GM18858 (cell line): ENCODE measurements around the gene MSLN.

Experiments
- ATAC-seq: cut with Tn5 transposase; IDR thresholded peaks from one replicate; pipeline ENCODE4 v1.9.1; 2021; ENCODE audit not compliant: unreplicated experiment

Gene MSLN

GRCh38 chr16:722835-723633, 37.5 kb upstream of the MSLN start:
- no peak for ATAC-seq

- ATAC-seq, result no peak
Observed at GRCh38 chr16:723695-724094, 36.8 kb upstream of the MSLN start.

- no peak for ATAC-seq
Observed at GRCh38 chr16:724188-725040, 36.1 kb upstream of the MSLN start.

- ATAC-seq, result no peak
Observed at GRCh38 chr16:725041-725376, 35.5 kb upstream of the MSLN start.

- no peak for ATAC-seq
Observed at GRCh38 chr16:725463-726187, 34.9 kb upstream of the MSLN start.

GRCh38 chr16:726188-726437, 34.4 kb upstream of the MSLN start:
- no peak for ATAC-seq

GRCh38 chr16:726438-727290, 33.9 kb upstream of the MSLN start, which contains the start of the genes CCDC78 and HAGHL:
TSS of gene CCDC78 (minus strand) at chr16:726443. CDS start at chr16:726367, 76 bp downstream.
TSS of gene HAGHL (plus strand) at chr16:727106. CDS start at chr16:727510, 404 bp downstream.
- no peak for ATAC-seq

GRCh38 chr16:727291-727977, 33.1 kb upstream of the MSLN start:
- ATAC-seq, result no peak

- no peak for ATAC-seq
Observed at GRCh38 chr16:728131-728889, 32.2 kb upstream of the MSLN start.

- no peak for ATAC-seq
Observed at GRCh38 chr16:728890-729744, 31.4 kb upstream of the MSLN start.

GRCh38 chr16:729768-730665, 30.5 kb upstream of the MSLN start:
- no peak for ATAC-seq

- no peak for ATAC-seq
Observed at GRCh38 chr16:730666-731509, 29.6 kb upstream of the MSLN start.

- no peak for ATAC-seq
Observed at GRCh38 chr16:732332-732731, 28.2 kb upstream of the MSLN start.

- no peak for ATAC-seq
Observed at GRCh38 chr16:732936-733335, 27.6 kb upstream of the MSLN start.

GRCh38 chr16:733382-734207, 26.9 kb upstream of the MSLN start:
- no peak for ATAC-seq
